Stimulated activated naive CD8-positive, alpha-beta T cell treated with anti-CD3 and anti-CD28 coated beads, Interleukin-15, amount 100 ng/mL, for 72 hours (primary cell): Measurements from ENCODE around the gene ZNF740.
A peak's percentile ranks its signal among the peaks of the same experiment; 100 is the strongest.
"Not testable (repeated sequence)": the region's sequence is repeated elsewhere in the genome, so short reads cannot be mapped to it uniquely, and the experiment has no call there.

ENCODE experiments used
- ATAC-seq: fragments of 150-1000 bp; cut with Tn5 transposase; 2 replicates; pipeline ENCODE4 v1.10.0; 2021; ENCODE audit warnings: mild to moderate bottlenecking, moderate library complexity
- DNase-seq, 2 donors: peaks; one replicate each; pipeline ENCODE4 v3.0.0; 2021 to 2022
- H3K27ac Mint-ChIP-seq, 2 donors: one replicate each; pipeline ENCODE4 v1.8.0; 2022; ENCODE audit warnings: mild to moderate bottlenecking in 2 of 2, mixed read lengths in 2 of 2, moderate library complexity in 2 of 2
- H3K27me3 Mint-ChIP-seq: one replicate; pipeline ENCODE4 v1.8.0; 2022; ENCODE audit warnings: mixed read lengths
- H3K4me1 Mint-ChIP-seq: one replicate; pipeline ENCODE4 v1.8.0; 2022; ENCODE audit warnings: mild to moderate bottlenecking, mixed read lengths
- H3K4me3 Mint-ChIP-seq, 2 donors: one replicate each; pipeline ENCODE4 v1.8.0; 2022; ENCODE audit warnings: mild to moderate bottlenecking in 2 of 2, mixed read lengths in 2 of 2, moderate library complexity in 1 of 2
- H3K9me3 Mint-ChIP-seq, 2 donors: one replicate each; pipeline ENCODE4 v1.8.0; 2022; ENCODE audit warnings: mixed read lengths in 2 of 2

ZNF740 gene

DNA sequence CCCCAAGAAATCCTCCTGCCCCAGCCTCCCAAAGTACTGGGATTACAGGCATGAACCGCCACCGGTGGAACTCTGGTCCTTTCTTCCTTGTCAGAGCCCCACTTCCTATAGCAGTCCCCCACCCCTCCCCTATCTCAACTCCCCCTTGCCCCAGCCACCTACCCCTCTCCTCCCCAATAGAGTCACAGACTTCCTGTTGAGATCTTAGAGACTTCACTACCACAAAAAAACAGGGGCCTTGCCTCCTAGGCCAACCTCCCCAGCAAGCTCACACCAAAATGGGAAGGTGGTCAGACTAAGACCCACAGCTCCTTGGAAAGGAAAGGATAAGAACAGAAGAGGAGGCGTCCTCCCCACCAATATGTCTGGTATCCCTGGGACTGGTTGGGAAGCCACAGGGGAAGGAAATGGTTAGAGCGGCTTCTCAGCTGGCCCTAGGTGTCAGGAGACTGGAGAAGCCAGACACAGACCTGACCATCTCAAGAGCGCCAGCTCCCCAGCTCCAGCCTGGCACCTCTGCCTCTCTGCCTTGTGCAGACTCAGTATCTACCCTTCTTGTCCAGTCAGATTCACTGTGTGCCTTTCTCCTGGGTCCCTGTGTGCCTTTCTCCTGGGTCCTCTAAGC lies 18.1 kb downstream of the ZNF740 start:
- H3K27ac Mint-ChIP-seq: peak overlapping the region; percentile 76 to 82
- H3K9me3 Mint-ChIP-seq: no peaks in the 10 kb centered on the region
- DNase-seq (no peak), ATAC-seq (peak; percentile 53)
- peaks cover 60% of the 10 kb centered on the region for H3K4me1 Mint-ChIP-seq
- H3K27me3 Mint-ChIP-seq: no peaks in the 10 kb centered on the region
- peak overlapping the region; percentile 55 to 64 for H3K4me3 Mint-ChIP-seq

DNA sequence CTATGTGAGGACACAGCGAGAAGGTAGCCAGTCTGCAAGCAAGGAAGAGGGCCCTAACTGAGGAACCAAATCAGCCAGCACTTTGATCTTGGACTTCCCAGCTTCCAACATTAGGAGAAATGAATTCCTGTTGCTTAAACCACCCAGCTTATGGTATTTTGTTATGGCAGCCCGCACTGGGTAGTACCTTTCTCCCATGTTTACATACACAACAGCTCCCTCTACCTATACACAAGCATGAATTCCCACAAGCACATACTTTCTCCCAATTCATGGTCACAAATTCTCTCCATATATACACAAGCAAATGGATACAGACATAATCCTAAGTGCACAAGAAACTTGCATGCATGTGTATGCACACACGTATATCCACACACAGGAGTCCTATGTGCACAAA lies 19.2 kb downstream of the ZNF740 start:
- H3K27me3 Mint-ChIP-seq: no peaks in the 10 kb centered on the region
- no peak overlapping the region for H3K4me3 Mint-ChIP-seq
- ATAC-seq: no peak
- H3K4me1 Mint-ChIP-seq: peaks cover 70% of the 10 kb centered on the region
- H3K9me3 Mint-ChIP-seq: no peaks in the 10 kb centered on the region
- no peak overlapping the region for H3K27ac Mint-ChIP-seq
- DNase-seq: no peak

DNA sequence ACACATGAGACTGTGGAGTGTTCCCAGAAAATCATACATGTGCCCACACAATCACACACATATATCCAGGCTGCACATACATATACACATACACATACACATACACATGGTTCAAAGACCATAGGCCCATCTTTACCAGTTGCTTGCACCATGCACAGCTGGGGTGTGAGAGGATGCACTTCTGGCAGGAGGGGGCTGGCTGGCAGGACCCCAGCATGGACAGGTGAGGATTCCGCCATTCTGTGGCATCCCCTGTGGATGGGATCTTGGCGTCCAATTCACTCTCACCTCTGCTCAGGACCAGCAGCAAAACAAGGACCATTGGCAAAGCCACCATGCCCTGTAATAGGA lies 19.6 kb downstream of the ZNF740 start:
- H3K27me3 Mint-ChIP-seq: no peaks in the 10 kb centered on the region
- ATAC-seq (peak; percentile 9), DNase-seq (no peak)
- H3K4me3 Mint-ChIP-seq: no peak overlapping the region
- H3K4me1 Mint-ChIP-seq: peaks cover 74% of the 10 kb centered on the region
- H3K9me3 Mint-ChIP-seq: no peaks in the 10 kb centered on the region
- H3K27ac Mint-ChIP-seq: no peak overlapping the region

DNA sequence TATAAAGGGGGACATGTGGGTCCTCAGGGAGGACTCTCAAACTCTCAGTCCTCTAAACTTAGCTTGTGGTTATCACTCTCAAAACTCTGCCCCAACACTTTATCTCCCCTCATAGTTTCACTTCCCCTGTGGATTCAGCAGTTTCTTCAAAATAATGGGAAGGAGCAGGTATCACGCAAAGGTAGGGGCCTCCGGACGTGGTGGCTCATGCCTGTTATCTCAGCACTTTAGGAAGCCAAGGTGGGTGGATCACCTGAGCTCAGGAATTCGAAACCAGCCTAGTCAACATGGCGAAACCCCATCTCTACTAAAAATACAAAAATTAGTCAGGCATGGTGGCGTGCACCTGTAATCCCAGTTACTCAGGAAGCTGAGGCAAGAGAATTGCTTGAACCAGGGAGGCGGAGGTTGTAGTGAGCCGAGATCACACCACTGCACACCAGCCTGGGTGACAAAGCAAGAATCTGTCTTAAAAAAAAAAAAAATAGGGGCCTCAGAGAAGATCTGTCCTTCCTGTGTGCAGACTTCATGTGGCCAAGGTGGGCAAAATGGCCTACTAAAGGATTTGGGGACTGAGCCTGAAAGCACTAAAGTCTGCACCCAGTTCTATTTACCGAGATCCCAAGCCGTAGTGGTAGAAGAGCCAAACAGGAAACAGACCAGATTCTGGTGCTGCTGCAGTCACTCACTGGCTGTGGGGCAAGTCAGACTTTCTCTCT lies 20.1 kb downstream of the ZNF740 start:
- ATAC-seq: peak; percentile 34
- Mint-ChIP-seq H3K9me3 (no peaks in the 10 kb centered on the region), H3K27ac (peak overlapping the region; percentile 82 to 84), H3K4me1 (peaks cover 79% of the 10 kb centered on the region), H3K27me3 (no peaks in the 10 kb centered on the region), H3K4me3 (peak overlapping the region; percentile 62 to 71)
- peak in 1 of 2 donors; percentile 57 for DNase-seq

DNA sequence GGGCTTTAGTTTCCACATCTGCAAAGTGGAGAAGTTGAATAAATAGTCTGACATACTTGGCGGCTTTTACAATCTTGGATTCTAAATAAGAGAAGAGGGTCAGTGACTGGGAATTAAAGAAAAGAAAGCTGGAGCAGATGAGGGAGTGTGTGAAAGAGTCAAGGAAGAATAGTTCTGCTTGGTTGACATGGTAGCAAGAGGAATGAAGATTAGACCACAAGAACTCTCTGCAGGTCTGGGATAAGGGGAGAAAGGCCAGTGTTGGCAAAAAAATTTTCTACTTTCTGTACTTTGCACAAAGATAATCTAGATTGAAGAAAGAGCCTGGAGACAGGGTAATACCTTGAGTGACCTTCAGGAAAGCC lies 20.6 kb downstream of the ZNF740 start:
- no peaks in the 10 kb centered on the region for H3K9me3 Mint-ChIP-seq
- peak overlapping the region; percentile 76 to 82 for H3K27ac Mint-ChIP-seq
- peaks cover 82% of the 10 kb centered on the region for H3K4me1 Mint-ChIP-seq
- ATAC-seq (no peak), DNase-seq (no peak)
- no peaks in the 10 kb centered on the region for H3K27me3 Mint-ChIP-seq
- H3K4me3 Mint-ChIP-seq: peak overlapping the region; percentile 62 to 71

DNA sequence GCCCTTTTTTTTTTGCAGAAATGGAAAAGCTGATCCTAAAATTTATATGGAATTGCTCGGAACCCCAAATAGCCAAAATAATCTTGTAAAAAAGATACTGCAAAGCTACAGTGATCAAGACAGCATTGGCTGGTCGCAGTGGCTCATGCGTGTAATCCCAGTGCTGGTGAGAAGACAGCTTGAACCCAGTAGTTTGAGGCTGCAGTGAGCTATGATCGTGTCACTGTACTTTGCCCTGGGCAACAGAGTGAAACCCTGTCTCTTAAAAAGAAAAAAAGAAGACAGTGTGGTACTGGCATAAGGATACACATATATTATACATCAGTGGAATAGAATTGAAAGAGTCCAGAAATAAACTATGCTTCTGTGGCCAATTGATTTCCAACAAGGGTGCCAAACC lies 21.1 kb downstream of the ZNF740 start:
- Mint-ChIP-seq H3K27me3 (no peaks in the 10 kb centered on the region), H3K9me3 (no peaks in the 10 kb centered on the region), H3K27ac (no peak overlapping the region), H3K4me3 (no peak overlapping the region), H3K4me1 (peaks cover 84% of the 10 kb centered on the region)
- DNase-seq (no peak), ATAC-seq (no peak)

DNA sequence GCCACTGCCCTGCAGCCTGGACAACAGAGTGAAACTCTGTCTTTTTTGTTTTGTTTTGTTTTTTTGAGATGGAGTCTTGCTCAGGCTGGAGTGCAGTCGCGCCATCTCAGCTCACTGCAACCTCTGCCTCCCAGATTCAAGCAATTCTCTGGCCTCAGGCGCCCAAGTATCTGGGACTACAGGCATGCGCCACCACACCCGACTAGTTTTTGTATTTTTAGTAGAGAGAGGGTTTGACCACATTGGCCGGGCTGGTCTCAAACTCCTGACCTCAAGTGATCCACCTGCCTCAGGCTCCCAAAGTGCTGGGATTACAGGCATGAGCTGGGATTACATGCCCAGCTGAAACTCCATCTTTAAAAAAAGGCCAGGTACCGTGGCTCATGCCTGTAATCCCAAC lies 21.8 kb downstream of the ZNF740 start:
- not testable (repeated sequence) for H3K27ac Mint-ChIP-seq, ATAC-seq

DNA sequence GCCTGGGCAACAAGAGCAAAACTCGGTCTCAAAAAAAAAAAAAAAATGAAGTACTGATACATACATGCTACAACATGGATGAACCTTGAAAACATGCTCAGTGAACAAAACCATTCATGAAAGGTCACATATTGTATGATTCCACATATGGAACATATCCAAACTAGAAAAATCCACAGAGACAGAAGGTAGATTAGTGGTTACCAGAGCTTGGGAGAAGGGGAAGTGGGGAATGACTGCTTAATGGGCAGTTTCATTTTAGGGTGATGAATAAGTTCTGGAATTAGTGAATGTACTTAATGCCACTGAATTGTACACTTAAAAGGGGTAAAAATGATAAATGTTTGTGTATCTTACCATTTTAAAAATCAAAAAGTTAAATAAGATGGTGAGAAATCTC lies 23.8 kb downstream of the ZNF740 start:
- ATAC-seq (no peak), DNase-seq (no peak)
- Mint-ChIP-seq H3K27ac (no peak overlapping the region), H3K9me3 (no peaks in the 10 kb centered on the region), H3K4me3 (peak overlapping the region in 1 of 2 donors; percentile 34), H3K27me3 (no peaks in the 10 kb centered on the region), H3K4me1 (peaks cover 86% of the 10 kb centered on the region)

More for the DNA sequence above, 21.8 kb downstream of the ZNF740 start:
- H3K9me3 Mint-ChIP-seq, H3K4me3 Mint-ChIP-seq, DNase-seq, H3K27me3 Mint-ChIP-seq: not testable (repeated sequence)
- H3K4me1 Mint-ChIP-seq: peaks cover 84% of the 10 kb centered on the region

DNA sequence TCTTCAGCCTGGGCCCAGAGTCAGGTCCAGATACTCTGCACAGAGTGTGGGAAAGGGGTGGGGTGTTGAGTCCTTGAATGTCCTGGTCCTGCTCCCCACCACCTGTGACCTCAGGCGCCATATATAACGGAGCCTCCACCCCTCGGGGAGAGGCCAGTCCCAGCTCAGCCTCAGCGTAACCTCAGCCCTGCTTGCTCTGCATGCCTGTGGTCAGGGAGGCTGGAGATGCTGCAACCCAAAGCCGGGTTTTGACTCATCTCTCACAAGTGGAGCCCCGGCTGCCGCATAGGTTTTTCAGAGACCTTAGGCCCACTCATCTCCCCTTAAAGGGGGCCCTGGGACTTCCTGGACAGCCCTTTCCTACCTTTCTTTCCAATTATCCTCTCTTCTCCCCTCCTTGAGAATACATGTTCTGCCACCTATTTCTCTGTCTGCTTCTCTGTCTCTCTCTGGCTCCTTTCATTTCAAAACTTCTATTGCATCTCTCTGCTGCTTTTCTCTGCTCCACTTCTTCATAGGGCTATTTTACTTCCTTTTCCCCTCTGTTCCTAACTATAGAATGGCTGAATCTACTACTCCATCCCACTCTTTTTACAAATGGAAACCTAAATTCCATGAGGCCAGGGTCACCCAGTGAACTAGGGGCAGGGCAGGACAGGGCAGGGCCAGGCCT lies 25.4 kb downstream of the ZNF740 start:
- Mint-ChIP-seq H3K4me1 (peaks cover 83% of the 10 kb centered on the region), H3K27me3 (no peaks in the 10 kb centered on the region), H3K4me3 (peak overlapping the region; percentile 52 to 82), H3K27ac (peak overlapping the region; percentile 0 to 73), H3K9me3 (no peaks in the 10 kb centered on the region)
- ATAC-seq (peak; percentile 92), DNase-seq (peak; percentile 77 to 88)

DNA sequence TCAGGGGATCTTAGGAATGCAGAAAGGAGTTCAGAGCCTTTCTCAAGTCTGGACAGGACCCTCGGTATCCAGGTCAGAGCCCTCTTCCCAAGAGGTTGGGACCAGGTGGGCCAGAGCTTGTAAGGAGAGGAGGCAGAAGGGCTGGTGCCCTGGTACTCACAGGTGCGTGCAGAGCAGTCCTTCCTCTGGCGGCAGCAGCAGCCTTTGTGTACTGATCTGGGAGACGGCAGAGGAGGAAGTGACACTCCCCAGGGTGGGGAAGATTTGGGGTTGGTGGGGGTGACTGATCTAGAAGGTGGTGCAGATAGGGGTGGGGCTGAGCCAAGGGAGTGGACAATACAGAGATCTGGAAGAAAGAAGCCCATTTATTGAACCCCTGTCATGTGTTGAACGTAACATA lies 26.5 kb downstream of the ZNF740 start, which contains the start of gene ITGB7:
TSS of gene ITGB7 (minus strand) at position 210 of the 400 bp plus-strand sequence. CDS start 6,808 bp downstream, outside the sequence.
- Mint-ChIP-seq H3K27ac (peak within 1 kb of the TSS; percentile 0 to 73), H3K27me3 (no peaks in the 10 kb centered on the region), H3K9me3 (no peaks in the 10 kb centered on the region), H3K4me1 (peaks cover 84% of the 10 kb centered on the region), H3K4me3 (peak within 1 kb of the TSS; percentile 52 to 82)
- DNase-seq (peak; percentile 66 to 74), ATAC-seq (peak; percentile 74)

DNA sequence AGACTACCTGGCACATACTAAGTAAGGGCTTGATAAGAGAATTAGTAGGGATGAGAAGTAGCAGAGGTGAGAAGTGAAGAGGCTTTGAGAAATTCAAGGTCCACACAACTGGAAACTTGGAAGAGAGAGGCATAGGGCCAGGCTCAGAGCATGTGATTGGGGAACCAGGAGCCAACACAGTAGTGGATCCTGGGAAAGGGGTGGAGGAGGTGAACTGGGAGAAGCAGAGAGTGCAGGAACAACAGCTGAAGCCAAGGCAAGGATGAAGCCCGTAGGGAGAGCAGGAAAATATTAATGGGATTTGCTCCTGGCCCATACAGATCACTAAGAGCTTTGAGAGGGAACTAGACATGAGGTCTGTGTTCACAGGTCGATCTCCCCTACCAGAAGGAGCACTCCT lies 27.9 kb downstream of the ZNF740 start:
- Mint-ChIP-seq H3K4me1 (peaks cover 87% of the 10 kb centered on the region), H3K27ac (peak overlapping the region in 1 of 2 donors; percentile 22), H3K27me3 (no peaks in the 10 kb centered on the region), H3K4me3 (peak overlapping the region; percentile 77 to 85), H3K9me3 (no peaks in the 10 kb centered on the region)
- DNase-seq: no peak
- ATAC-seq: no peak

DNA sequence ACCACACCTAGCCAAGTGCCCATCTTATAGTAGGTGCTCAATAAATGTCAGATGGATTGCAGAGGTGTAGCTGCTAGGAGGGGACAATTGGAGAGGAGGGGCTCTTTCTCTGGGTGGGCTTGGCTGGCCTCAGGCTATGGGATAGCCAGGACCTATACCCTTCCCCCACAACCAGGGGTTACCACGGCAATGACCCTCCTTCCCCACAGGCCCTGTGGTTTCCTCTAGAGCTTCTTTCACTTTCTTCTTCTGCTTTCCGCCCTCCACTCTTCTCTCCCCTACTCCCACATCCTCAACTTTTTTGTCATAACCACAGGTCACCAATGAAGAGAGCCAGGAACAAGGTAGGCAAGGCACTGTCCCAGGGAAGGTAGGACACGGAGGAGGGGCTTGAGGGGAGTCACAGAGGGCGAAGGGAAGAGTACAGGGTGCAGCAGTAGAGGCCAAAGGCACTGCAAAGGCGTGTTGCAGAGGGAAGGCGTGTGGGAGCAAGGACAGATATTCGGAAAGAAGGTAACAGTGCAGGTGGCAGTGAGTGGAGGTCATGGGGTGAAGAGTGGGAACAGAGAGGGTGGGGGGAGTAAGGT lies 28.4 kb downstream of the ZNF740 start:
- Mint-ChIP-seq H3K4me1 (peaks cover 89% of the 10 kb centered on the region), H3K9me3 (no peaks in the 10 kb centered on the region), H3K27me3 (no peaks in the 10 kb centered on the region), H3K27ac (peak overlapping the region; percentile 22 to 63), H3K4me3 (peak overlapping the region; percentile 77 to 85)
- DNase-seq: no peak
- ATAC-seq: peak; percentile 27

DNA sequence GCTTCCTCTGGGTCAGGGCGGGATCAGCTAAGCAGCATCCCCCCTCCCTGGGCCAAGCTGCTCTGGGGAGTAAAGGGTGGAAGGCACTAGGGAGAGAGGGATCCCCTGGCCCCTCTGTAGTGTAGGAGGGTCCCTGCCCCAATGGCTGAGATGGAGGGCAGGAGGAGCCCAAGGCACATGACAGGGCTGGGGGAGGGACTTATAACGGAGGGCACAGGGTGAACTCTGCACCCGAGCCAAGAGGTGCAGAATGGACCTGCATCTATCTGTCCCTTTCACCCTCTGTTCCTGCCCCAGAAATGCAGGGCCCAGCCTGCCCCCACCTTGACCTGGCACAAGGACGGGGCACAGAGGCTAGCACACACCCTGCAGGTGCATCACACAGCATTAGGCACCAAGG lies 30.3 kb downstream of the ZNF740 start:
- no peak overlapping the region for H3K27ac Mint-ChIP-seq
- H3K4me1 Mint-ChIP-seq: peaks cover 89% of the 10 kb centered on the region
- H3K4me3 Mint-ChIP-seq: no peak overlapping the region
- ATAC-seq (no peak), DNase-seq (no peak)
- no peaks in the 10 kb centered on the region for H3K27me3 Mint-ChIP-seq
- H3K9me3 Mint-ChIP-seq: no peaks in the 10 kb centered on the region

DNA sequence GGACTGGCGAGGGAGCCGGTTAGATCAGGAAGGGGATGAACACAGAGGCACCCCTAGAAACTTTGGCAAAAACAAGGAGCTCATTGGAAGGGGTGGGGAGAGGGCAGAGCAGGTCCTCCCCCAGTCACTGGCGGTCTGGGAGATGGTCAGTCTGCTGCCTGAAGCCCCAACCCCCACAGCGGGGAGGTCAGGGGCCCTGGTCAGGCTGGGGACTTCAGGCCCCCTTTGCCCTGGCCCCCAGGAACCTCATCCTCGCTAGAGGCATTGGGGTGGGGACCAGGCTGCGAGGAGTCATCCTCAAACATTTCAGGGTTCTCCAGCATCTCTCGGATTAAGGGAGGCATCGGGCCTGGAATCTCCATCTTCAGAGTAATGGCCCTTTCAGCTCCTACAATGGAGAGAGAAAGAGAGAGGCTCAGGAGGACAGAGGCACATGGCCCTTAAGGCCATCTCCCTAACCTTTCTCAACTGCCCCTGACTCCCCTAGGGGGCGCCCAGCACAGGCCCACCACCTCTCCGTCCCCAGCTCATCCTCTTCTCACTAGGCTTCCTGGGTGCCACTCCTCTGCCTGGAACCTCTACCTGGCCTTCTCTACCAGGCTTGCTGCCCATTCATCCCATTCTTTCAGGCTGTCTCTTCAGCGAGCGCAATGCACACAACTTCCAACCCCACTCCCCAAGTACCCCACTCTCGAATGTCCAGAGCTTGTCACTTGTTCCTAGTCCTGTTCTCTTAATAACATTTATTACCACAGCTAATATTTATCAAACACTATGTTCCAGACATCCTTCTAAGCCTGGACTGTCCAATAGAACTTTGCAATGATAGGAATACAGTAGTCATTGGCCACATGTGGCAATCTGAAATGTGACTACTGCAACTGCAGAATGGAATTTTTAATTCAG lies 31.2 kb downstream of the ZNF740 start:
- peaks cover 92% of the 10 kb centered on the region for H3K4me1 Mint-ChIP-seq

DNA sequence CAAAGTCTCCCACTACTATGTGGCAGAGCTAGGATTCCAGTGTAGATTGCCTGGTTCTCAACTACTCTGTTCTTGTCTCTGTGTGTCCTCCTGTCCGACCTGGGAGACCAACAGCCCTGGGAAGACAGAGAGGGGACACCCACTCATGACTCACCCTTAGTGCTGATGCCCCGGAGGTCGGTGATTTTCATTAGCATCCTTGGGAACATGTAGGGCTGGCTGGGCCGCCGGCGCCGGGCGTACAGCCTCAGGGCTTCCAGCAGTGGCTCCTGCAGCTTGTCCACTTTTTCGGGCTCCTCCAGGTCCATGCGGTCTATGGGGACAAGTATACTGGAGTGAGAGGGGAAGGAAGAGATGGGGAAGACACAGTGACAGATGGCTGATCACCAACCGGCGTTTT lies 32.4 kb downstream of the ZNF740 start:
- Mint-ChIP-seq H3K27me3 (no peaks in the 10 kb centered on the region), H3K9me3 (no peaks in the 10 kb centered on the region), H3K4me1 (peaks cover 92% of the 10 kb centered on the region), H3K4me3 (no peak overlapping the region), H3K27ac (no peak overlapping the region)
- no peak for ATAC-seq
- DNase-seq: no peak

More for the DNA sequence above, 31.2 kb downstream of the ZNF740 start:
- Mint-ChIP-seq H3K9me3 (no peaks in the 10 kb centered on the region), H3K4me3 (no peak overlapping the region), H3K27me3 (no peaks in the 10 kb centered on the region), H3K27ac (peak overlapping the region in 1 of 2 donors; percentile 14)
- no peak for ATAC-seq
- no peak for DNase-seq
